A549 (cell line): ENCODE results near the gene BPIFB2. TPM values are rescaled to one million over a fixed set of nuclear protein-coding genes. Genes with fewer than 3 reads are reported as not detected.

Source experiments
- ATAC-seq, 2 experiments: fragments of 200-7000 bp in 1 of 2; fragments of >200 bp in 1 of 2; cut with Nextera tagmentation in 1 of 2; cut with Tn5 transposase in 1 of 2; 3 replicates each; pipeline versions ENCODE4 v1.8.0 to v1.9.1; 2018 to 2020; ENCODE audit warnings: mild to moderate bottlenecking in 1 of 2, moderate library complexity in 1 of 2
- CTCF ChIA-PET: fragments of 300-600 bp; sonication (Branson Sonifier 250); formaldehyde crosslinking; extraction: SDS; loops from one replicate; lab custom pipeline; 2021; ENCODE audit warnings: antibody characterized with exemption, inconsistent platforms; lab: Yijun Ruan, JAX
- POLR2A ChIA-PET: fragments of 350-600 bp; formaldehyde crosslinking; extraction: SDS; loops from one replicate; lab custom pipeline; 2021; ENCODE audit warnings: antibody characterized with exemption, inconsistent platforms; lab: Yijun Ruan, JAX
- DNase-seq, 2 experiments: peaks; one replicate each; pipeline versions ENCODE4 v3.0.0 to v3.0.0-alpha.2; 2011 to 2016; ENCODE audit warnings: low read depth in 1 of 2, low spot score in 1 of 2
- FAIRE-seq: peaks from 2 replicates; lab custom pipeline; 2011; peaks lifted over from hg19 to GRCh38; lab: Jason Lieb, UNC
- H3K27ac ChIP-seq, 2 experiments: fragments of >200 bp; sonication (Bioruptor Twin); formaldehyde crosslinking; 3 replicates each; pipeline ENCODE4 v1.5.1; 2016 to 2017
- H3K4me1 ChIP-seq: fragments of >200 bp; sonication (Bioruptor Twin); formaldehyde crosslinking; 3 replicates; pipeline ENCODE4 v1.6.1; 2016
- H3K4me2 ChIP-seq: fragments of >200 bp; sonication (Bioruptor Twin); formaldehyde crosslinking; 3 replicates; pipeline ENCODE4 v1.6.1; 2016
- H3K4me3 ChIP-seq: fragments of >200 bp; sonication (Bioruptor Twin); formaldehyde crosslinking; 3 replicates; pipeline ENCODE4 v1.5.1; 2016
- H3K9me3 ChIP-seq: fragments of >200 bp; sonication (Bioruptor Twin); formaldehyde crosslinking; 3 replicates; pipeline ENCODE4 v1.6.1; 2016
- BHLHE40 ChIP-seq: IDR thresholded peaks from 2 replicates; pipeline ENCODE4 v1.6.1; 2012; ENCODE audit warnings: low read depth, low read length, inconsistent platforms
- CEBPB ChIP-seq, 2 experiments: fragments of >200 bp in 1 of 2; sonication (Bioruptor Twin) in 1 of 2; formaldehyde crosslinking in 1 of 2; IDR thresholded peaks; 2 replicates each; pipeline ENCODE4 v1.6.1; 2012 to 2016
- EHF ChIP-seq: fragments of 250-450 bp; sonication (Bioruptor Pico); IDR thresholded peaks from 2 replicates; pipeline ENCODE4 v1.5.0; 2020; ENCODE audit warnings: mild to moderate bottlenecking
- EHMT2 ChIP-seq: fragments of 200-600 bp; sonication (generic); IDR thresholded peaks from 2 replicates; pipeline ENCODE4 v1.6.1; 2016; ENCODE audit warnings: antibody characterized with exemption, low read depth, mild to moderate bottlenecking, moderate library complexity
- EP300 ChIP-seq, 2 experiments: fragments of >200 bp; sonication (Bioruptor Twin); formaldehyde crosslinking; IDR thresholded peaks; 2 replicates in 1 of 2; 3 replicates in 1 of 2; pipeline ENCODE4 v1.6.1; 2016 to 2017
- FOSB ChIP-seq: fragments of 250-450 bp; sonication (Bioruptor Pico); IDR thresholded peaks from 2 replicates; pipeline ENCODE4 v1.5.0; 2020; ENCODE audit warnings: mild to moderate bottlenecking, moderate library complexity
- FOXS1 ChIP-seq: fragments of 250-450 bp; sonication (Bioruptor Pico); IDR thresholded peaks from 2 replicates; pipeline ENCODE4 v1.5.0; 2020; ENCODE audit warnings: mild to moderate bottlenecking, moderate library complexity
- GATA3 ChIP-seq: IDR thresholded peaks from 2 replicates; pipeline ENCODE4 v1.6.1; 2012; ENCODE audit warnings: borderline replicate concordance
- HMGXB4 ChIP-seq: fragments of 250-450 bp; sonication (Bioruptor Pico); IDR thresholded peaks from 2 replicates; pipeline ENCODE4 v1.5.0; 2021; ENCODE audit warnings: mild to moderate bottlenecking, moderate library complexity, borderline replicate concordance
- HOXB5 ChIP-seq: fragments of 250-450 bp; sonication (Bioruptor Pico); IDR thresholded peaks from 2 replicates; pipeline ENCODE4 v1.5.0; 2020; ENCODE audit warnings: mild to moderate bottlenecking, moderate library complexity
- JUN ChIP-seq, 2 experiments: fragments of >200 bp; sonication (Bioruptor Twin); formaldehyde crosslinking; IDR thresholded peaks; 2 replicates in 1 of 2; 3 replicates in 1 of 2; pipeline ENCODE4 v1.6.1; 2016 to 2017
- JUNB ChIP-seq: fragments of >200 bp; sonication (Bioruptor Twin); formaldehyde crosslinking; IDR thresholded peaks from 2 replicates; pipeline ENCODE4 v1.6.1; 2016
- NFE2L2 ChIP-seq: fragments of 150-350 bp; conservative IDR thresholded peaks from 2 replicates; pipeline ENCODE4 v1.6.1; 2014; ENCODE audit warnings: low read length
- PHF8 ChIP-seq: fragments of 200-600 bp; sonication (generic); IDR thresholded peaks from 2 replicates; pipeline ENCODE4 v1.6.1; 2016; ENCODE audit warnings: low read depth, mild to moderate bottlenecking, antibody characterized with exemption, moderate library complexity, borderline replicate concordance
- POLR2A ChIP-seq: IDR thresholded peaks from 2 replicates; pipeline ENCODE4 v1.6.1; 2012; ENCODE audit warnings: mild to moderate bottlenecking, low read length
- RAD21 ChIP-seq, 2 experiments: fragments of >200 bp in 1 of 2; sonication (Bioruptor Twin) in 1 of 2; formaldehyde crosslinking in 1 of 2; IDR thresholded peaks in 1 of 2; conservative IDR thresholded peaks in 1 of 2; 2 replicates in 1 of 2; 3 replicates in 1 of 2; pipeline ENCODE4 v1.6.1; 2012 to 2018; ENCODE audit warnings: inconsistent platforms in 1 of 2
- SREBF2 ChIP-seq: fragments of 450-650 bp; IDR thresholded peaks from 2 replicates; pipeline ENCODE4 v1.6.1; 2014; ENCODE audit warnings: mild to moderate bottlenecking, moderate library complexity
- TP53 ChIP-seq: fragments of 250-450 bp; sonication (Bioruptor Pico); IDR thresholded peaks from 2 replicates; pipeline ENCODE4 v1.5.0; 2021; ENCODE audit warnings: mild to moderate bottlenecking, moderate library complexity
- ZC3H11A ChIP-seq: fragments of 450-650 bp; IDR thresholded peaks from 2 replicates; pipeline ENCODE4 v1.6.1; 2014; ENCODE audit warnings: antibody characterized with exemption, mild to moderate bottlenecking
- ZSCAN20 ChIP-seq: fragments of 250-450 bp; sonication (Bioruptor Pico); IDR thresholded peaks from 2 replicates; pipeline ENCODE4 v1.8.0; 2022; ENCODE audit warnings: mild to moderate bottlenecking, moderate library complexity
- WGBS: methylation state at CpG from one replicate; pipeline ENCODE4 v1.1.6; 2017; ENCODE audit errors: missing lambda C conversion rate; 5-methylcytosine and 5-hydroxymethylcytosine counted together
- polyA plus RNA-seq, 4 experiments: library from polyadenylated mRNA; depleted of rRNA in 3 of 4; stranded (reverse); fragments of >200 nt; fragmentation: RNase III in 1 of 4; extraction: RNeasy Plus Mini Kit Qiagen cat#74134 plus additional on column Dnase treatment in 1 of 4; gene quantifications; 2 replicates in 3 of 4; 3 replicates in 1 of 4; pipeline ENCODE4 v1.2.3, GENCODE V29; 2011 to 2017
- TF ChIP-seq, protein P1 (sequence below): IDR thresholded peaks from 2 replicates; pipeline ENCODE4 v1.6.1; 2012
- TF ChIP-seq, protein P2 (sequence below): fragments of 250-450 bp; sonication (Bioruptor Pico); IDR thresholded peaks from 2 replicates; pipeline ENCODE4 v1.5.0; 2020; ENCODE audit warnings: low read depth, mild to moderate bottlenecking, moderate library complexity
- TF ChIP-seq, protein P3 (sequence below): fragments of >200 bp; sonication (Bioruptor Twin); formaldehyde crosslinking; IDR thresholded peaks from 2 replicates; pipeline ENCODE4 v1.6.1; 2016

BPIFB2 gene
- polyA plus RNA-seq, 2 of the 4 experiments (the other 2 are of a cell fraction), result not detected

DNA sequence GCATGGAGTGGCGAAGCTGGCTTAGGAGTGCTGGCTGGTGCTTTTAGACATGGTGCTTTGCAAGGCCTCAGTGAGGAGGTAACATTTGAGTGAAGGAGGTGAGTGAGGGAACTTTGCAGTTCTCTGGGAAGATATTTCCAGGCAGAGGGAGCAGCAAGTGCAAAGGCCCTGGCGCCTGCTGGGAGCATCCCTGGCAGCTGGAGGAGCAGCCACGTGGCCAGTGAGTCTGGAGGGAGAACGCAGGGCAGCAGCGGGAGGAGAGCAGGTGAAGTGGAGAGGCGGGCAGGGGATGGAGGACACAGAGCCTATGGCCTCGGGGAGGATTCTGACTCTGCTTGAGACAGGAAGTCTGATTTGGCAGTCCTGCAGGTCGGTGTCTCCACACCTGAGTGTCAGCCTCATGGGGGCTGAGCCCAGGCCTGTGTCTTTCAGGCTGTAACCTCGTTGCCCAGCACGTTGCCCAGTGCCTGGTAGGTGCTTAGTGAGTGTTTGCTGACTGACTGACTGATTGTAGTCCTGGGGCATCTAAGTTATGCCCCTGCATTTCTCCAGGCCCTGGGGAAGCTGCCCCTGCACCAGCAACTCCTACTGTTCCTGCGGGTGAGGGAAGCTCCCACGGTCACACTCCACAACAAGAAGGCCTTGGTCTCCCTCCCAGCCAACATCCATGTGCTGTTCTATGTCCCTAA lies 60.9 kb downstream of the BPIFB2 start:
- ATAC-seq, result no peak
- ChIA-PET POLR2A (no interaction called here), CTCF (interaction anchor here (3.5 kb wide), 1 partner anchor 27 kb away, joined by 16 read pairs; no protein-coding TSS in a partner anchor)
- Histone ChIP-seq H3K27ac (no peak overlapping the region), H3K4me2 (no peak overlapping the region), H3K4me3 (no peak overlapping the region), H3K9me3 (no peaks in the 10 kb centered on the region), H3K4me1 (no peaks in the 10 kb centered on the region)
- FAIRE-seq, result no peak
- WGBS, result 56% methylated on average over 12 of the region's 12 CpGs
- no peak for DNase-seq
- TF ChIP-seq FOXS1 (CRISPR knock-in tag), result no peak
- no peak for TF ChIP-seq EHF
- TF ChIP-seq JUN (IDR thresholded peaks at IDR 0.05), result no peak
- TF ChIP-seq EP300 (IDR thresholded peaks at IDR 0.05), result no peak
- no peak for TF ChIP-seq EHMT2
- no peak for TF ChIP-seq PHF8
- TF ChIP-seq, protein P1, sequence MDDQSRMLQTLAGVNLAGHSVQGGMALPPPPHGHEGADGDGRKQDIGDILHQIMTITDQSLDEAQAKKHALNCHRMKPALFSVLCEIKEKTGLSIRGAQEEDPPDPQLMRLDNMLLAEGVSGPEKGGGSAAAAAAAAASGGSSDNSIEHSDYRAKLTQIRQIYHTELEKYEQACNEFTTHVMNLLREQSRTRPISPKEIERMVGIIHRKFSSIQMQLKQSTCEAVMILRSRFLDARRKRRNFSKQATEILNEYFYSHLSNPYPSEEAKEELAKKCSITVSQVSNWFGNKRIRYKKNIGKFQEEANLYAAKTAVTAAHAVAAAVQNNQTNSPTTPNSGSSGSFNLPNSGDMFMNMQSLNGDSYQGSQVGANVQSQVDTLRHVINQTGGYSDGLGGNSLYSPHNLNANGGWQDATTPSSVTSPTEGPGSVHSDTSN, result no peak
- no peak for TF ChIP-seq RAD21 (conservative IDR thresholded peaks at IDR 0.05 in 1 of 2, IDR thresholded peaks at IDR 0.05 in 1 of 2)
- TF ChIP-seq POLR2A, result no peak
- TF ChIP-seq JUNB, result no peak
- TF ChIP-seq HOXB5 (CRISPR knock-in tag), result no peak
- TF ChIP-seq, protein P2, sequence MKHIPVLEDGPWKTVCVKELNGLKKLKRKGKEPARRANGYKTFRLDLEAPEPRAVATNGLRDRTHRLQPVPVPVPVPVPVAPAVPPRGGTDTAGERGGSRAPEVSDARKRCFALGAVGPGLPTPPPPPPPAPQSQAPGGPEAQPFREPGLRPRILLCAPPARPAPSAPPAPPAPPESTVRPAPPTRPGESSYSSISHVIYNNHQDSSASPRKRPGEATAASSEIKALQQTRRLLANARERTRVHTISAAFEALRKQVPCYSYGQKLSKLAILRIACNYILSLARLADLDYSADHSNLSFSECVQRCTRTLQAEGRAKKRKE (CRISPR knock-in tag), result no peak
- TF ChIP-seq ZC3H11A, result no peak
- TF ChIP-seq TP53 (CRISPR knock-in tag), result no peak
- no peak for TF ChIP-seq HMGXB4

GRCh38 chr20:33069673-33070072 lies 62.2 kb downstream of the BPIFB2 start:
- Histone ChIP-seq H3K4me3 (no peak overlapping the region), H3K9me3 (no peaks in the 10 kb centered on the region), H3K27ac (no peak overlapping the region), H3K4me2 (no peak overlapping the region), H3K4me1 (no peaks in the 10 kb centered on the region)
- TF ChIP-seq GATA3 (no peak), SREBF2 (no peak), EHF (no peak), FOXS1 (CRISPR knock-in tag) (no peak), PHF8 (no peak), BHLHE40 (no peak), NFE2L2 (no peak), ZSCAN20 (CRISPR knock-in tag) (no peak), FOSB (CRISPR knock-in tag) (no peak), POLR2A (no peak), JUNB (no peak), CEBPB (IDR thresholded peaks at IDR 0.05) (no peak)
- TF ChIP-seq, protein P3, sequence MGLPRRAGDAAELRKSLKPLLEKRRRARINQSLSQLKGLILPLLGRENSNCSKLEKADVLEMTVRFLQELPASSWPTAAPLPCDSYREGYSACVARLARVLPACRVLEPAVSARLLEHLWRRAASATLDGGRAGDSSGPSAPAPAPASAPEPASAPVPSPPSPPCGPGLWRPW, result no peak
- DNase-seq (no peak), FAIRE-seq (no peak), ATAC-seq (no peak)
- WGBS, result 59% methylated on average over 9 of the region's 9 CpGs
- ChIA-PET POLR2A (no interaction called here), CTCF (interaction anchor here (3.5 kb wide), 1 partner anchor 26 kb away, joined by 16 read pairs; no protein-coding TSS in a partner anchor)
